H1 (cell line): ENCODE results near the gene INTS15. TPM values are rescaled to one million over a fixed set of nuclear protein-coding genes. Genes with fewer than 3 reads are reported as not detected.

Source experiments
- BCL11A ChIP-seq, 2 experiments: IDR thresholded peaks; one replicate each; pipeline ENCODE4 v1.6.1; 2011; ENCODE audit warnings: low read depth in 2 of 2, low read length in 2 of 2, mild to moderate bottlenecking in 2 of 2
- CBX5 ChIP-seq: fragments of 300-800, 300-1000 bp; sonication (generic); IDR thresholded peaks from 2 replicates; pipeline ENCODE4 v1.7.1; 2016; ENCODE audit warnings: antibody characterized with exemption, low read length, low read depth
- CTBP2 ChIP-seq: IDR thresholded peaks from 2 replicates; pipeline ENCODE4 v1.7.0; 2011; ENCODE audit warnings: borderline replicate concordance, mild to moderate bottlenecking, moderate library complexity, mixed read lengths, low read length; ENCODE audit not compliant: insufficient read depth, insufficient read length
- EZH2 ChIP-seq: fragments of 200-600 bp; sonication (generic); IDR thresholded peaks from 2 replicates; pipeline ENCODE4 v1.7.1; 2012; ENCODE audit warnings: low read depth, mild to moderate bottlenecking, moderate library complexity, low read length, inconsistent platforms; ENCODE audit not compliant: severe bottlenecking
- MAFK ChIP-seq: IDR thresholded peaks from 2 replicates; pipeline ENCODE4 v1.6.1; 2012; ENCODE audit warnings: low read depth, mild to moderate bottlenecking, improper control_type of control experiment, low read length
- PHF8 ChIP-seq: fragments of 200-600 bp; sonication (generic); conservative IDR thresholded peaks from 2 replicates; pipeline ENCODE4 v1.7.1; 2012; ENCODE audit warnings: low read depth, mild to moderate bottlenecking, inconsistent platforms, low read length, moderate library complexity
- POLR2AphosphoS5 ChIP-seq: IDR thresholded peaks from 2 replicates; pipeline ENCODE4 v1.6.1; 2011; ENCODE audit warnings: low read depth, low read length
- RAD21 ChIP-seq, 2 experiments: IDR thresholded peaks in 1 of 2; conservative IDR thresholded peaks in 1 of 2; 2 replicates each; pipeline ENCODE4 v1.6.1; 2011; ENCODE audit warnings: low read depth in 2 of 2, low read length in 2 of 2, improper control_type of control experiment in 1 of 2, inconsistent platforms in 1 of 2, mild to moderate bottlenecking in 1 of 2, moderate library complexity in 1 of 2
- RFX5 ChIP-seq: IDR thresholded peaks from 2 replicates; pipeline ENCODE4 v1.6.1; 2011; ENCODE audit warnings: low read depth, low read length, improper control_type of control experiment, borderline replicate concordance
- SUZ12 ChIP-seq: fragments of 200-600 bp; sonication (generic); IDR thresholded peaks from 2 replicates; pipeline ENCODE4 v1.6.1; 2012; ENCODE audit warnings: mild to moderate bottlenecking, inconsistent platforms, low read length, moderate library complexity, mixed read lengths
- polyA plus RNA-seq, 7 experiments: library from polyadenylated mRNA; depleted of rRNA in 3 of 7; stranded (reverse) in 5 of 7; unstranded in 2 of 7; fragments of >200 nt in 5 of 7; fragments of 200-250 nt in 2 of 7; gene quantifications; 1 replicate in 5 of 7; 2 replicates in 1 of 7; 4 replicates in 1 of 7; pipeline versions ENCODE4 v1.2.1 to v1.2.3, GENCODE V29; 2011 to 2013; ENCODE audit warnings: missing spikeins in 2 of 7, mixed read lengths in 2 of 7
- total RNA-seq: library from RNA; stranded (reverse); fragmentation: NEBNext Ultra II Directional; extraction: Animal tissue kit (Norgen Biotek cat#: 25700); gene quantifications from 2 replicates; pipeline ENCODE4 v1.2.1, GENCODE V29; 2021
- TF ChIP-seq, protein P1 (sequence below): fragments of 300-600 bp; sonication (generic); IDR thresholded peaks from 2 replicates; pipeline ENCODE4 v1.7.1; 2012; ENCODE audit warnings: low read length, moderate library complexity, mild to moderate bottlenecking, inconsistent platforms; ENCODE audit not compliant: insufficient replicate concordance

Gene INTS15
- total and polyA plus RNA-seq, 2 of the 8 experiments (the other 6 are each of a cell fraction or from before 2014, with no cell fraction given): 23.0 to 25.7 TPM

DNA sequence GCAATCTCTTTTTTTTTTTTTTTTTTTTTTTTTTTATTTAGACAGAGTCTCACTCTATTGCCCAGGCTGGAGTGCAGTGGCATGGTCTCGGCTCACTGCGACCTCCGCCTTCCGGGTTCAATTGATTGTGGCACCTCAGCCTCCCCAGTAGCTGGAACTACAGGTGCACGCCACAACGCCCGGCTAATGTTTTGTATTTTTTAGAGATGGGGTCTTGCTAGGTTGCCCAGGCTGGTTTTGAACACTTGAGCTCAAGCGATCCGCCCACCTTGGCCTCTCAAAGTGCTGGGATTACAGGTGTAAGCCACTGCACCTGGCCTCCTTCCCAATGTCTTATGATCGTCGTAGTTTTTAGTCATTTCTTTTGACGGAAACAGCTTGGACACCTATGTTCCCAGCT is 19.0 kb downstream of the INTS15 start (continued):
- TF ChIP-seq, protein P1, sequence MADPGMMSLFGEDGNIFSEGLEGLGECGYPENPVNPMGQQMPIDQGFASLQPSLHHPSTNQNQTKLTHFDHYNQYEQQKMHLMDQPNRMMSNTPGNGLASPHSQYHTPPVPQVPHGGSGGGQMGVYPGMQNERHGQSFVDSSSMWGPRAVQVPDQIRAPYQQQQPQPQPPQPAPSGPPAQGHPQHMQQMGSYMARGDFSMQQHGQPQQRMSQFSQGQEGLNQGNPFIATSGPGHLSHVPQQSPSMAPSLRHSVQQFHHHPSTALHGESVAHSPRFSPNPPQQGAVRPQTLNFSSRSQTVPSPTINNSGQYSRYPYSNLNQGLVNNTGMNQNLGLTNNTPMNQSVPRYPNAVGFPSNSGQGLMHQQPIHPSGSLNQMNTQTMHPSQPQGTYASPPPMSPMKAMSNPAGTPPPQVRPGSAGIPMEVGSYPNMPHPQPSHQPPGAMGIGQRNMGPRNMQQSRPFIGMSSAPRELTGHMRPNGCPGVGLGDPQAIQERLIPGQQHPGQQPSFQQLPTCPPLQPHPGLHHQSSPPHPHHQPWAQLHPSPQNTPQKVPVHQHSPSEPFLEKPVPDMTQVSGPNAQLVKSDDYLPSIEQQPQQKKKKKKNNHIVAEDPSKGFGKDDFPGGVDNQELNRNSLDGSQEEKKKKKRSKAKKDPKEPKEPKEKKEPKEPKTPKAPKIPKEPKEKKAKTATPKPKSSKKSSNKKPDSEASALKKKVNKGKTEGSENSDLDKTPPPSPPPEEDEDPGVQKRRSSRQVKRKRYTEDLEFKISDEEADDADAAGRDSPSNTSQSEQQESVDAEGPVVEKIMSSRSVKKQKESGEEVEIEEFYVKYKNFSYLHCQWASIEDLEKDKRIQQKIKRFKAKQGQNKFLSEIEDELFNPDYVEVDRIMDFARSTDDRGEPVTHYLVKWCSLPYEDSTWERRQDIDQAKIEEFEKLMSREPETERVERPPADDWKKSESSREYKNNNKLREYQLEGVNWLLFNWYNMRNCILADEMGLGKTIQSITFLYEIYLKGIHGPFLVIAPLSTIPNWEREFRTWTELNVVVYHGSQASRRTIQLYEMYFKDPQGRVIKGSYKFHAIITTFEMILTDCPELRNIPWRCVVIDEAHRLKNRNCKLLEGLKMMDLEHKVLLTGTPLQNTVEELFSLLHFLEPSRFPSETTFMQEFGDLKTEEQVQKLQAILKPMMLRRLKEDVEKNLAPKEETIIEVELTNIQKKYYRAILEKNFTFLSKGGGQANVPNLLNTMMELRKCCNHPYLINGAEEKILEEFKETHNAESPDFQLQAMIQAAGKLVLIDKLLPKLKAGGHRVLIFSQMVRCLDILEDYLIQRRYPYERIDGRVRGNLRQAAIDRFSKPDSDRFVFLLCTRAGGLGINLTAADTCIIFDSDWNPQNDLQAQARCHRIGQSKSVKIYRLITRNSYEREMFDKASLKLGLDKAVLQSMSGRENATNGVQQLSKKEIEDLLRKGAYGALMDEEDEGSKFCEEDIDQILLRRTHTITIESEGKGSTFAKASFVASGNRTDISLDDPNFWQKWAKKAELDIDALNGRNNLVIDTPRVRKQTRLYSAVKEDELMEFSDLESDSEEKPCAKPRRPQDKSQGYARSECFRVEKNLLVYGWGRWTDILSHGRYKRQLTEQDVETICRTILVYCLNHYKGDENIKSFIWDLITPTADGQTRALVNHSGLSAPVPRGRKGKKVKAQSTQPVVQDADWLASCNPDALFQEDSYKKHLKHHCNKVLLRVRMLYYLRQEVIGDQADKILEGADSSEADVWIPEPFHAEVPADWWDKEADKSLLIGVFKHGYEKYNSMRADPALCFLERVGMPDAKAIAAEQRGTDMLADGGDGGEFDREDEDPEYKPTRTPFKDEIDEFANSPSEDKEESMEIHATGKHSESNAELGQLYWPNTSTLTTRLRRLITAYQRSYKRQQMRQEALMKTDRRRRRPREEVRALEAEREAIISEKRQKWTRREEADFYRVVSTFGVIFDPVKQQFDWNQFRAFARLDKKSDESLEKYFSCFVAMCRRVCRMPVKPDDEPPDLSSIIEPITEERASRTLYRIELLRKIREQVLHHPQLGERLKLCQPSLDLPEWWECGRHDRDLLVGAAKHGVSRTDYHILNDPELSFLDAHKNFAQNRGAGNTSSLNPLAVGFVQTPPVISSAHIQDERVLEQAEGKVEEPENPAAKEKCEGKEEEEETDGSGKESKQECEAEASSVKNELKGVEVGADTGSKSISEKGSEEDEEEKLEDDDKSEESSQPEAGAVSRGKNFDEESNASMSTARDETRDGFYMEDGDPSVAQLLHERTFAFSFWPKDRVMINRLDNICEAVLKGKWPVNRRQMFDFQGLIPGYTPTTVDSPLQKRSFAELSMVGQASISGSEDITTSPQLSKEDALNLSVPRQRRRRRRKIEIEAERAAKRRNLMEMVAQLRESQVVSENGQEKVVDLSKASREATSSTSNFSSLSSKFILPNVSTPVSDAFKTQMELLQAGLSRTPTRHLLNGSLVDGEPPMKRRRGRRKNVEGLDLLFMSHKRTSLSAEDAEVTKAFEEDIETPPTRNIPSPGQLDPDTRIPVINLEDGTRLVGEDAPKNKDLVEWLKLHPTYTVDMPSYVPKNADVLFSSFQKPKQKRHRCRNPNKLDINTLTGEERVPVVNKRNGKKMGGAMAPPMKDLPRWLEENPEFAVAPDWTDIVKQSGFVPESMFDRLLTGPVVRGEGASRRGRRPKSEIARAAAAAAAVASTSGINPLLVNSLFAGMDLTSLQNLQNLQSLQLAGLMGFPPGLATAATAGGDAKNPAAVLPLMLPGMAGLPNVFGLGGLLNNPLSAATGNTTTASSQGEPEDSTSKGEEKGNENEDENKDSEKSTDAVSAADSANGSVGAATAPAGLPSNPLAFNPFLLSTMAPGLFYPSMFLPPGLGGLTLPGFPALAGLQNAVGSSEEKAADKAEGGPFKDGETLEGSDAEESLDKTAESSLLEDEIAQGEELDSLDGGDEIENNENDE: no peak
- TF ChIP-seq EZH2: no peak
- no peak for TF ChIP-seq BCL11A (IDR thresholded peaks at IDR 0.05; ENCODE audit: low read depth in 2 of 2, low read length in 2 of 2)
- no peak for TF ChIP-seq SUZ12
- TF ChIP-seq PHF8: no peak
- TF ChIP-seq CBX5: no peak
- no peak for TF ChIP-seq RAD21 (IDR thresholded peaks at IDR 0.05 in 1 of 2, conservative IDR thresholded peaks at IDR 0.05 in 1 of 2; ENCODE audit: low read depth in 2 of 2, low read length in 2 of 2)
- no peak for TF ChIP-seq RFX5
- TF ChIP-seq POLR2AphosphoS5: no peak
- no peak for TF ChIP-seq CTBP2
- no peak for TF ChIP-seq MAFK
